HG03095 (cell line): Measurements from ENCODE around the gene CKMT1B.
"Not testable (repeated sequence)": the region's sequence is repeated elsewhere in the genome, so short reads cannot be mapped to it uniquely, and the experiment has no call there.

Experiments used
- ATAC-seq: cut with Tn5 transposase; IDR thresholded peaks from one replicate; pipeline ENCODE4 v1.9.1; 2021; ENCODE audit warnings: moderate library complexity; ENCODE audit not compliant: unreplicated experiment

CKMT1B gene

GRCh38 chr15:43593328-43594190 is at the start of gene CKMT1B:
Gene CKMT1B, plus strand, starts transcription at chr15:43594027. Its CDS starts 192 bp downstream, at chr15:43594219.
- ATAC-seq: not testable (repeated sequence)

- no peak for ATAC-seq
Observed at GRCh38 chr15:43544266-43544665, 49.6 kb upstream of the CKMT1B start.

GRCh38 chr15:43545426-43545825 is 48.4 kb upstream of the CKMT1B start:
- ATAC-seq: no peak

GRCh38 chr15:43547539-43547938 is 46.3 kb upstream of the CKMT1B start:
- ATAC-seq: no peak

- ATAC-seq: no peak
Observed at GRCh38 chr15:43550527-43551363, 43.1 kb upstream of the CKMT1B start.

- no peak for ATAC-seq
Observed at GRCh38 chr15:43552256-43552655, 41.6 kb upstream of the CKMT1B start.

- no peak for ATAC-seq
Observed at GRCh38 chr15:43552986-43553385, 40.8 kb upstream of the CKMT1B start.

- ATAC-seq: not testable (repeated sequence)
Observed at GRCh38 chr15:43562753-43563152, 31.1 kb upstream of the CKMT1B start.

- ATAC-seq: not testable (repeated sequence)
Observed at GRCh38 chr15:43563793-43564192, 30.0 kb upstream of the CKMT1B start.

GRCh38 chr15:43566615-43567014 is 27.2 kb upstream of the CKMT1B start:
- not testable (repeated sequence) for ATAC-seq

GRCh38 chr15:43574607-43575006 is 19.2 kb upstream of the CKMT1B start:
- not testable (repeated sequence) for ATAC-seq

- peak; percentile 89 for ATAC-seq
Observed at GRCh38 chr15:43589778-43590466, 3.9 kb upstream of the CKMT1B start, which contains the start of gene PPIP5K1. Gene PPIP5K1, minus strand, starts transcription at chr15:43590208. Its CDS starts 5,704 bp downstream, at chr15:43584504.

GRCh38 chr15:43592841-43593240 is 986 bp upstream of the CKMT1B start:
- not testable (repeated sequence) for ATAC-seq

- not testable (repeated sequence) for ATAC-seq
Observed at GRCh38 chr15:43599131-43599530, 5.3 kb downstream of the CKMT1B start.

- not testable (repeated sequence) for ATAC-seq
Observed at GRCh38 chr15:43600200-43600599, 6.4 kb downstream of the CKMT1B start.

- not testable (repeated sequence) for ATAC-seq
Observed at GRCh38 chr15:43602233-43602632, 8.4 kb downstream of the CKMT1B start.

GRCh38 chr15:43617750-43618149 is 23.9 kb downstream of the CKMT1B start:
- ATAC-seq: not testable (repeated sequence)

GRCh38 chr15:43618700-43619099 is 24.9 kb downstream of the CKMT1B start, which contains the start of gene STRC:
Gene STRC, minus strand, starts transcription at chr15:43618800. Its CDS starts 78 bp downstream, at chr15:43618722.
- not testable (repeated sequence) for ATAC-seq

GRCh38 chr15:43622068-43622799 is 28.4 kb downstream of the CKMT1B start:
- not testable (repeated sequence) for ATAC-seq

- no peak for ATAC-seq
Observed at GRCh38 chr15:43625106-43625505, 31.3 kb downstream of the CKMT1B start.
